SK-N-MC (cell line): Measurements from ENCODE around the gene SNX10.
"Not testable (repeated sequence)": the region's sequence is repeated elsewhere in the genome, so short reads cannot be mapped to it uniquely, and the experiment has no call there.

Source experiments
- DNase-seq: peaks from one replicate; pipeline ENCODE4 v3.0.0-alpha.2; 2011; ENCODE audit warnings: low read depth, low spot score
- H3K27ac ChIP-seq: fragments of 200-600 bp; sonication (generic); 2 replicates; pipeline ENCODE4 v1.5.1; 2016; ENCODE audit warnings: mixed run types
- H3K36me3 ChIP-seq: fragments of 200-600 bp; sonication (generic); 2 replicates; pipeline ENCODE4 v1.6.1; 2017; ENCODE audit warnings: antibody characterized with exemption, low read length, mixed read lengths; ENCODE audit not compliant: insufficient read depth
- H3K4me3 ChIP-seq: fragments of 200-600 bp; sonication (generic); 2 replicates; pipeline ENCODE4 v1.5.1; 2016
- H3K9ac ChIP-seq: fragments of 200-600 bp; sonication (generic); 2 replicates; pipeline ENCODE4 v1.8.0; 2017; ENCODE audit warnings: mixed run types, mixed read lengths; ENCODE audit not compliant: insufficient read length
- H3K9me3 ChIP-seq: fragments of 200-600 bp; sonication (generic); 2 replicates; pipeline ENCODE4 v1.6.1; 2017; ENCODE audit warnings: low read depth, mild to moderate bottlenecking, antibody characterized with exemption, low read length, moderate library complexity, mixed read lengths
- EZH2 ChIP-seq: fragments of 200-600 bp; sonication (generic); IDR thresholded peaks from one replicate; pipeline ENCODE4 v1.6.1; 2017; ENCODE audit warnings: antibody characterized with exemption
- FOXP2 ChIP-seq: optimal IDR thresholded peaks from 2 replicates; pipeline ENCODE3; 2011; ENCODE audit warnings: mild to moderate bottlenecking, moderate library complexity; ENCODE audit not compliant: insufficient read depth; ENCODE audit errors: extremely low read length, control extremely low read depth
- POLR2AphosphoS5 ChIP-seq: IDR thresholded peaks from 2 replicates; pipeline ENCODE4 v1.6.1; 2012; ENCODE audit warnings: mild to moderate bottlenecking, low read depth, low read length, borderline replicate concordance

Gene SNX10

GRCh38 chr7:26291699-26292538 is at the start of gene SNX10:
SNX10 (plus strand) TSS chr7:26291862; CDS start chr7:26346443, 54,581 bp downstream.
- no peak within 1 kb of the TSS for H3K9ac ChIP-seq
- TF ChIP-seq POLR2AphosphoS5: no peak
- no peak for TF ChIP-seq EZH2
- no peak for TF ChIP-seq FOXP2
- peak within 1 kb of the TSS; percentile 72 for H3K4me3 ChIP-seq
- no peak for DNase-seq
- no peaks in the 10 kb centered on the region for H3K36me3 ChIP-seq
- H3K27ac ChIP-seq: no peak within 1 kb of the TSS
- no peaks in the 10 kb centered on the region for H3K9me3 ChIP-seq

- H3K36me3 ChIP-seq: no peaks in the 10 kb centered on the region
- no peak overlapping the region for H3K4me3 ChIP-seq
- TF ChIP-seq POLR2AphosphoS5 (no peak), EZH2 (no peak), FOXP2 (no peak)
- H3K27ac ChIP-seq: no peak overlapping the region
- H3K9me3 ChIP-seq: no peaks in the 10 kb centered on the region
- no peak for DNase-seq
- H3K9ac ChIP-seq: no peak overlapping the region
Observed at GRCh38 chr7:26245150-26245549, 46.5 kb upstream of the SNX10 start.

- Histone ChIP-seq H3K36me3 (no peaks in the 10 kb centered on the region), H3K4me3 (no peak overlapping the region), H3K9ac (no peak overlapping the region), H3K27ac (no peak overlapping the region), H3K9me3 (no peaks in the 10 kb centered on the region)
- TF ChIP-seq EZH2 (no peak), POLR2AphosphoS5 (no peak), FOXP2 (no peak)
- no peak for DNase-seq
Observed at GRCh38 chr7:26250239-26250638, 41.4 kb upstream of the SNX10 start.

- H3K9me3 ChIP-seq, H3K36me3 ChIP-seq, H3K4me3 ChIP-seq, H3K9ac ChIP-seq, DNase-seq, H3K27ac ChIP-seq: not testable (repeated sequence)
Observed at GRCh38 chr7:26261866-26262265, 29.8 kb upstream of the SNX10 start.

- no peak for TF ChIP-seq POLR2AphosphoS5
- TF ChIP-seq EZH2: no peak
- no peak for TF ChIP-seq FOXP2
- Histone ChIP-seq H3K9ac (no peak overlapping the region), H3K4me3 (no peak overlapping the region), H3K9me3 (no peaks in the 10 kb centered on the region), H3K36me3 (no peaks in the 10 kb centered on the region), H3K27ac (no peak overlapping the region)
- DNase-seq: no peak
Observed at GRCh38 chr7:26265065-26265464, 26.6 kb upstream of the SNX10 start.

GRCh38 chr7:26265499-26266075 is 26.1 kb upstream of the SNX10 start:
- Histone ChIP-seq H3K9me3 (no peaks in the 10 kb centered on the region), H3K36me3 (no peaks in the 10 kb centered on the region), H3K9ac (no peak overlapping the region), H3K4me3 (no peak overlapping the region), H3K27ac (no peak overlapping the region)
- TF ChIP-seq POLR2AphosphoS5: no peak
- no peak for DNase-seq

- no peak for DNase-seq
- Histone ChIP-seq H3K9ac (no peak overlapping the region), H3K4me3 (no peak overlapping the region), H3K36me3 (no peaks in the 10 kb centered on the region), H3K27ac (no peak overlapping the region), H3K9me3 (no peaks in the 10 kb centered on the region)
- TF ChIP-seq FOXP2: no peak
- TF ChIP-seq POLR2AphosphoS5: no peak
- TF ChIP-seq EZH2: no peak
Observed at GRCh38 chr7:26267601-26268166, 24.0 kb upstream of the SNX10 start.

GRCh38 chr7:26275213-26275612 is 16.4 kb upstream of the SNX10 start:
- no peak overlapping the region for H3K4me3 ChIP-seq

More at GRCh38 chr7:26275213-26275612, 16.4 kb upstream of the SNX10 start:
- Histone ChIP-seq H3K9ac (no peak overlapping the region), H3K27ac (no peak overlapping the region), H3K9me3 (no peaks in the 10 kb centered on the region), H3K36me3 (no peaks in the 10 kb centered on the region)
- TF ChIP-seq POLR2AphosphoS5: no peak
- no peak for TF ChIP-seq EZH2
- no peak for TF ChIP-seq FOXP2
- DNase-seq: no peak
